SH-SY5Y (cell line): ENCODE results near the gene PDILT.

Experiments
- GATA2 ChIP-seq: IDR thresholded peaks from 2 replicates; pipeline ENCODE4 v1.6.1; 2011; ENCODE audit warnings: mild to moderate bottlenecking, low read depth, low read length
- GATA3 ChIP-seq: IDR thresholded peaks from 2 replicates; pipeline ENCODE4 v1.6.1; 2011; ENCODE audit warnings: low read depth, mild to moderate bottlenecking, low read length, moderate library complexity

DNA sequence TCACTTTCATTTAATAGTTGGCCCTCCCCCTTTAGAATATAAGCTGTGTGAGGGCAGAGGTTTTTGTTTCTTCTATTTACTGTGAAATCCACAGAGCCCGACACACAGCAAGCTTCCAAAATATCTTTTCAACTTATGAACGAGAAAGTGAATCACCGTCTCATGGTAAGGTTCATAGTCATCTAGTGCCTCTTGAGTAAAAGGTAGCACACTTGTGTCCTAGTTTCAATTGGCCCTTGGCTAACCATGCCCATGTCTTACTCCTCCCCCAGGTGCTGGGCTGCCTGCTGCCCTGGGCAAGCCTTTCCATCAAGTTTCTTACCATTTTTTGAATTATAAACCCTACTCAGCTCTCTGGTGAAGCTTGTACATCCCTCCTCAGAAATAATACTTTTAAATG lies 64.8 kb downstream of the PDILT start:
- TF ChIP-seq GATA2 (no peak), GATA3 (no peak)
